ENCODE data around the gene CYP3A5. TPM values are rescaled to one million over a fixed set of nuclear protein-coding genes. Genes with fewer than 3 reads are reported as not detected.

Gene CYP3A5
- total and polyA plus RNA-seq, 9 of the 15 experiments (the other 6 are each of a cell fraction or from before 2014, with no cell fraction given): 0.73 to 2.8 (median 1.5) TPM

- peak; percentile 32 for TF ChIP-seq E2F8 (IDR thresholded peaks at IDR 0.05; ENCODE audit: low read depth, partially characterized antibody)
- 0 out of 2 replicates have a peak, but pooled peaks have one; percentile 7 for TF ChIP-seq MYC (IDR thresholded peaks at IDR 0.05; ENCODE audit: low read depth, low read length)
- no peak for TF ChIP-seq MYC (CRISPR knock-in tag; IDR thresholded peaks at IDR 0.05; ENCODE audit: borderline replicate concordance, low read depth)
- no peak for TF ChIP-seq ZNF707 (CRISPR knock-in tag; conservative IDR thresholded peaks at IDR 0.05)
- TF ChIP-seq KDM4B (IDR thresholded peaks at IDR 0.05; ENCODE audit: borderline replicate concordance in 2 of 2, low read depth in 1 of 2): no peak
- no peak for TF ChIP-seq ZKSCAN8 (CRISPR knock-in tag; IDR thresholded peaks at IDR 0.05)
- peak; percentile 82 for TF ChIP-seq ZNF766 (CRISPR knock-in tag; conservative IDR thresholded peaks at IDR 0.05)
- peak; percentile 60; the same call in 1 of the 2 replicates for TF ChIP-seq SMARCC2 (IDR thresholded peaks at IDR 0.05; ENCODE audit: low read depth)
- peak; percentile 96 for TF ChIP-seq JUND (IDR thresholded peaks at IDR 0.05; ENCODE audit: borderline replicate concordance, low read depth, low read length)
- peak; percentile 93; the same call in 2 of the 3 replicates for TF ChIP-seq JUND (tag; IDR thresholded peaks at IDR 0.05; ENCODE audit: borderline replicate concordance, low read depth, low read length)
- peak in 1 of 2 experiments; percentile 11; a peak in 1 of 4 replicates for TF ChIP-seq MAZ (CRISPR knock-in tag; conservative IDR thresholded peaks at IDR 0.05 in 1 of 2, IDR thresholded peaks at IDR 0.05 in 1 of 2)
- no peak for TF ChIP-seq TCF7 (IDR thresholded peaks at IDR 0.05; ENCODE audit: borderline replicate concordance)
- no peak for TF ChIP-seq CC2D1A (IDR thresholded peaks at IDR 0.05)
- TF ChIP-seq PCBP1 (IDR thresholded peaks at IDR 0.05; ENCODE audit: low read depth, low read length, poor library complexity, severe bottlenecking): no peak
- TF ChIP-seq MITF (IDR thresholded peaks at IDR 0.05): no peak
- TF ChIP-seq, protein P1, sequence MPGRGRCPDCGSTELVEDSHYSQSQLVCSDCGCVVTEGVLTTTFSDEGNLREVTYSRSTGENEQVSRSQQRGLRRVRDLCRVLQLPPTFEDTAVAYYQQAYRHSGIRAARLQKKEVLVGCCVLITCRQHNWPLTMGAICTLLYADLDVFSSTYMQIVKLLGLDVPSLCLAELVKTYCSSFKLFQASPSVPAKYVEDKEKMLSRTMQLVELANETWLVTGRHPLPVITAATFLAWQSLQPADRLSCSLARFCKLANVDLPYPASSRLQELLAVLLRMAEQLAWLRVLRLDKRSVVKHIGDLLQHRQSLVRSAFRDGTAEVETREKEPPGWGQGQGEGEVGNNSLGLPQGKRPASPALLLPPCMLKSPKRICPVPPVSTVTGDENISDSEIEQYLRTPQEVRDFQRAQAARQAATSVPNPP (IDR thresholded peaks at IDR 0.05; ENCODE audit: borderline replicate concordance, insufficient read depth, insufficient read length): no peak
- TF ChIP-seq TBP (optimal IDR thresholded peaks at IDR 0.05; ENCODE audit: low read depth, low read length): no peak
- TF ChIP-seq POLR2A (conservative IDR thresholded peaks at IDR 0.05): no peak
- TF ChIP-seq ELK1 (CRISPR knock-in tag; IDR thresholded peaks at IDR 0.05): no peak
Observed at GRCh38 chr7:99679032-99679399, 780 bp downstream of the CYP3A5 start (continued).

Measured in K562 (cell line).